ENCODE data around the gene CENPA. TPM values are rescaled to one million over a fixed set of nuclear protein-coding genes. Genes with fewer than 3 reads are reported as not detected.
A peak's percentile ranks its signal among the peaks of the same experiment; 100 is the strongest.

Gene CENPA
- total and polyA plus RNA-seq, 10 donors = 0.80 to 7.3 (median 4.0) TPM; not detected in 1

- no peak for DNase-seq
- peaks cover 20 to 53% (median 42%) of the 10 kb centered on the region in 6 donors for H3K4me1 ChIP-seq
- TF ChIP-seq POLR2AphosphoS5 (IDR thresholded peaks at IDR 0.05) = no peak
- TF ChIP-seq POLR2A (IDR thresholded peaks at IDR 0.05) = no peak
- no peak for TF ChIP-seq CTCF (IDR thresholded peaks at IDR 0.05 in 8 of 11, conservative IDR thresholded peaks at IDR 0.05 in 3 of 11)
These were observed 22.8 kb upstream of the CENPA start for GRCh38 chr2:26763019-26763418.

GRCh38 chr2:26764078-26764887, 21.6 kb upstream of the CENPA start, which contains the start of gene SLC35F6:
TSS of gene SLC35F6 (plus strand) at chr2:26764284. CDS start at chr2:26764350, 66 bp downstream.
- Histone ChIP-seq H3K9me3 (no peaks in the 10 kb centered on the region), H3K36me3 (peaks cover 0 to 23% (median 0%) of the 10 kb centered on the region in 6 donors), H3K4me3 (peak within 1 kb of the TSS; percentile 60 to 93 (median 82)), H3K27me3 (replicated peaks in 1 of 7) (no peaks in the 10 kb centered on the region), H3K27ac (peak within 1 kb of the TSS; percentile 49 to 95 (median 92)), H3K4me1 (peaks cover 20 to 60% (median 49%) of the 10 kb centered on the region in 6 donors)
- 1 to 3% (median 2%) methylated on average over 42 to 68 of the region's 68 CpGs for WGBS, 5 donors
- intact Hi-C loops (cut with DNase I; ENCODE audit: low total_unique reads) = no loop called here
- peak; percentile 93 to 95 (median 93) for TF ChIP-seq POLR2AphosphoS5 (IDR thresholded peaks at IDR 0.05)
- TF ChIP-seq CTCF (IDR thresholded peaks at IDR 0.05 in 8 of 11, conservative IDR thresholded peaks at IDR 0.05 in 3 of 11) = peak in 1 of 11 experiments; percentile 7
- peak; percentile 17 to 64 (median 63) for TF ChIP-seq POLR2A (IDR thresholded peaks at IDR 0.05)
- DNase-seq = peak; percentile 96

More at GRCh38 chr2:26763019-26763418, 22.8 kb upstream of the CENPA start:
- Histone ChIP-seq H3K9me3 (no peaks in the 10 kb centered on the region), H3K27ac (no peak overlapping the region), H3K27me3 (replicated peaks in 1 of 7) (no peaks in the 10 kb centered on the region), H3K4me3 (peak overlapping the region in 1 of 8 donors; percentile 93), H3K36me3 (peaks cover 0 to 20% (median 0%) of the 10 kb centered on the region in 6 donors)
- 92 to 95% (median 94%) methylated on average over 9 to 10 of the region's 10 CpGs for WGBS, 5 donors
- intact Hi-C loops (cut with DNase I; ENCODE audit: low total_unique reads) = no loop called here

GRCh38 chr2:26764906-26765305, 20.9 kb upstream of the CENPA start:
- intact Hi-C loops (cut with DNase I; ENCODE audit: low total_unique reads) = no loop called here

More at GRCh38 chr2:26764906-26765305, 20.9 kb upstream of the CENPA start:
- TF ChIP-seq POLR2A (IDR thresholded peaks at IDR 0.05) (no peak), POLR2AphosphoS5 (IDR thresholded peaks at IDR 0.05) (no peak), CTCF (IDR thresholded peaks at IDR 0.05 in 8 of 11, conservative IDR thresholded peaks at IDR 0.05 in 3 of 11) (no peak)
- 32 to 67% (median 46%) methylated on average over 3 of the region's 3 CpGs for WGBS, 5 donors
- no peaks in the 10 kb centered on the region for H3K27me3 ChIP-seq (replicated peaks in 1 of 7)
- peak overlapping the region; percentile 49 to 95 (median 92) for H3K27ac ChIP-seq
- peaks cover 21 to 66% (median 55%) of the 10 kb centered on the region in 6 donors for H3K4me1 ChIP-seq
- DNase-seq = no peak
- no peaks in the 10 kb centered on the region for H3K9me3 ChIP-seq
- peaks cover 0 to 23% (median 0%) of the 10 kb centered on the region in 6 donors for H3K36me3 ChIP-seq
- H3K4me3 ChIP-seq = peak overlapping the region; percentile 60 to 93 (median 82)
